B cell (primary cell): ENCODE data around the gene SRC. TPM values are rescaled to one million over a fixed set of nuclear protein-coding genes. Genes with fewer than 3 reads are reported as not detected.

Experiments used
- ATAC-seq: fragments of 200-7000 bp; cut with Tn5 transposase; one replicate; pipeline ENCODE4 v1.10.0; 2021; ENCODE audit warnings: low read depth, mild to moderate bottlenecking, moderate number of reproducible peaks, moderate library complexity
- CTCF ChIA-PET: fragments of 350-600 bp; sonication (Branson Sonifier 250); formaldehyde crosslinking; loops from one replicate; lab custom pipeline; 2021; ENCODE audit warnings: antibody characterized with exemption, inconsistent platforms; lab: Charles Lee
- POLR2A ChIA-PET: fragments of 350-600 bp; sonication (Branson Sonifier 250); formaldehyde crosslinking; loops from one replicate; lab custom pipeline; 2021; ENCODE audit warnings: antibody characterized with exemption; lab: Charles Lee
- DNase-seq: peaks from one replicate; pipeline ENCODE4 v3.0.0; 2013
- H2AFZ ChIP-seq: 2 replicates; pipeline ENCODE4 v1.6.1; 2012; ENCODE audit warnings: mild to moderate bottlenecking, low read depth, low read length; ENCODE audit not compliant: insufficient read depth, poor library complexity, severe bottlenecking
- H3K27ac ChIP-seq, 2 donors: 1 replicate in 1 of 2; 2 replicates in 1 of 2; pipeline ENCODE4 v1.5.1; 2012 to 2013; ENCODE audit warnings: low read length in 2 of 2, mild to moderate bottlenecking in 2 of 2, moderate library complexity in 1 of 2
- H3K27me3 ChIP-seq, 4 experiments: fragments of 200-600 bp in 1 of 4; sonication (generic) in 1 of 4; replicated peaks in 1 of 4; 1 replicate in 2 of 4; 2 replicates in 2 of 4; pipeline versions ENCODE4 v1.6.1 to v1.7.0; 2013 to 2016; ENCODE audit warnings: low read length in 3 of 4, mild to moderate bottlenecking in 2 of 4, mixed read lengths in 1 of 4, moderate library complexity in 1 of 4; ENCODE audit not compliant: insufficient read depth in 4 of 4, control insufficient read depth in 3 of 4; ENCODE audit errors: control extremely low read depth in 1 of 4
- H3K36me3 ChIP-seq, 2 experiments: replicated peaks in 1 of 2; 1 replicate in 1 of 2; 2 replicates in 1 of 2; pipeline versions ENCODE4 v1.6.1 to v1.7.1; 2013; ENCODE audit warnings: low read length in 1 of 2; ENCODE audit not compliant: insufficient read depth in 2 of 2, control insufficient read depth in 1 of 2; ENCODE audit errors: control extremely low read depth in 1 of 2, extremely low read depth in 1 of 2
- H3K4me1 ChIP-seq, 2 donors: fragments of 200-600 bp in 1 of 2; sonication (generic) in 1 of 2; 1 replicate in 1 of 2; 2 replicates in 1 of 2; pipeline versions ENCODE4 v1.5.1 to v1.6.1; 2013 to 2017; ENCODE audit warnings: low read length in 2 of 2; ENCODE audit not compliant: control insufficient read depth in 2 of 2, insufficient read depth in 2 of 2
- H3K4me2 ChIP-seq: replicated peaks from 2 replicates; pipeline ENCODE3; 2012; ENCODE audit warnings: mild to moderate bottlenecking, low read depth, low read length; ENCODE audit not compliant: poor library complexity, severe bottlenecking
- H3K4me3 ChIP-seq, 5 experiments: fragments of 200-600 bp in 1 of 5; sonication (generic) in 1 of 5; 1 replicate in 3 of 5; 2 replicates in 2 of 5; pipeline versions ENCODE4 v1.5.1 to v1.7.0; 2011 to 2016; ENCODE audit warnings: low read length in 4 of 5, mild to moderate bottlenecking in 4 of 5, low read depth in 2 of 5, control low read depth in 1 of 5, moderate library complexity in 1 of 5; ENCODE audit not compliant: insufficient read depth in 1 of 5; ENCODE audit errors: control extremely low read depth in 1 of 5, extremely low read depth in 1 of 5
- H3K79me2 ChIP-seq: fragments of 200-600 bp; sonication (generic); one replicate; pipeline ENCODE4 v1.6.0; 2016; ENCODE audit warnings: low read length; ENCODE audit not compliant: control insufficient read depth, insufficient read depth
- H3K9ac ChIP-seq: fragments of 200-600 bp; sonication (generic); 2 replicates; pipeline ENCODE4 v1.6.1; 2017; ENCODE audit warnings: mild to moderate bottlenecking, low read length, moderate library complexity
- H3K9me3 ChIP-seq, 3 donors: one replicate each; pipeline versions ENCODE4 v1.6.1 to v1.7.1; 2013; ENCODE audit warnings: low read length in 2 of 3; ENCODE audit not compliant: control insufficient read depth in 2 of 3, insufficient read depth in 1 of 3; ENCODE audit errors: control extremely low read depth in 1 of 3
- H4K20me1 ChIP-seq: 2 replicates; pipeline ENCODE4 v1.6.0; 2012; ENCODE audit warnings: mild to moderate bottlenecking, low read length; ENCODE audit not compliant: insufficient read depth, control insufficient read depth, poor library complexity, severe bottlenecking
- H3K27ac Mint-ChIP-seq: one replicate; pipeline ENCODE4 v1.8.0; 2021; ENCODE audit warnings: mixed read lengths
- H3K27me3 Mint-ChIP-seq: one replicate; pipeline ENCODE4 v1.8.0; 2021; ENCODE audit warnings: mixed read lengths
- H3K4me1 Mint-ChIP-seq: one replicate; pipeline ENCODE4 v1.8.0; 2021; ENCODE audit warnings: mixed read lengths
- H3K4me3 Mint-ChIP-seq: one replicate; pipeline ENCODE4 v1.8.0; 2021; ENCODE audit warnings: mixed read lengths
- H3K9me3 Mint-ChIP-seq: one replicate; pipeline ENCODE4 v1.8.0; 2022; ENCODE audit warnings: mixed read lengths; ENCODE audit not compliant: insufficient read depth
- CTCF ChIP-seq: fragments of 200-600 bp; IDR thresholded peaks from one replicate; pipeline ENCODE4 v1.8.0; 2022; ENCODE audit warnings: antibody characterized with exemption, mild to moderate bottlenecking
- EZH2 ChIP-seq: IDR thresholded peaks from 2 replicates; pipeline ENCODE4 v1.6.1; 2012; ENCODE audit warnings: borderline replicate concordance, low read depth, mild to moderate bottlenecking, moderate library complexity, low read length; ENCODE audit not compliant: insufficient read depth, poor library complexity, severe bottlenecking
- WGBS: methylation state at CpG from one replicate; pipeline ENCODE4 v1.1.5; 2013; ENCODE audit warnings: missing lambda C conversion rate; ENCODE audit not compliant: insufficient coverage; 5-methylcytosine and 5-hydroxymethylcytosine counted together
- intact Hi-C: fragments of 100-400 bp; cut with micrococcal nuclease; formaldehyde crosslinking; loops from one replicate; pipeline ENCODE4 v1.10.0; 2022
- polyA plus RNA-seq: library from polyadenylated mRNA; depleted of rRNA; stranded (reverse); fragments of >200 nt; gene quantifications from 2 replicates; pipeline ENCODE4 v1.2.3, GENCODE V29; 2012
- total RNA-seq, 2 donors: library from RNA; stranded (reverse); fragments of 120-200 nt in 1 of 2; gene quantifications; 1 replicate in 1 of 2; 2 replicates in 1 of 2; pipeline versions ENCODE4 v1.2.3 to v1.2.4, GENCODE V29; 2013 to 2022

The SRC gene
- total and polyA plus RNA-seq, 2 donors (not counting 1 experiment from before 2014, with no cell fraction given) = 6.5 to 16.8 TPM

- Histone ChIP-seq H3K36me3 (no peaks in the 10 kb centered on the region), H3K4me3 (peak overlapping the region in 4 of 5 experiments; percentile 2 to 72 (median 72)), H3K9me3 (peaks cover 0 to 3% (median 0%) of the 10 kb centered on the region in 3 donors), H4K20me1 (no peaks in the 10 kb centered on the region), H3K9ac (peak overlapping the region; percentile 75), H3K79me2 (peaks cover 8% of the 10 kb centered on the region), H2AFZ (peak overlapping the region; percentile 91), H3K4me2 (peak overlapping the region; percentile 91), H3K27ac (peak overlapping the region; percentile 6 to 36), H3K27me3 (no peaks in the 10 kb centered on the region), H3K4me1 (peaks cover 13 to 26% of the 10 kb centered on the region in 2 donors)
- Mint-ChIP-seq H3K9me3 (no peaks in the 10 kb centered on the region), H3K4me1 (peaks cover 24% of the 10 kb centered on the region), H3K27me3 (no peaks in the 10 kb centered on the region), H3K27ac (peak overlapping the region; percentile 78), H3K4me3 (peak overlapping the region; percentile 74)
- ATAC-seq (peak; percentile 8), DNase-seq (no peak)
- WGBS = 29% methylated on average over 22 of the region's 22 CpGs
- TF ChIP-seq CTCF (no peak), EZH2 (no peak)
- intact Hi-C loops = loop anchor here (5.0 kb wide), 1 partner anchor 54 kb away; no protein-coding TSS in a partner anchor
- ChIA-PET CTCF (interaction anchor here (0.6 to 1.4 kb wide), 2 partner anchors 14 to 1527 kb away, joined by 3 to 5 read pairs; no protein-coding TSS in a partner anchor), POLR2A (interaction anchor here (1.2 to 2.3 kb wide), 2 partner anchors 12 to 35 kb away, joined by 3 to 9 read pairs; no protein-coding TSS in a partner anchor)
Observed at GRCh38 chr20:37346535-37347346, 801 bp downstream of the SRC start.
